ENCODE data around the gene ZNF521. TPM values are rescaled to one million over a fixed set of nuclear protein-coding genes. Genes with fewer than 3 reads are reported as not detected.

The ZNF521 gene
- total and polyA plus RNA-seq, 2 experiments from 2014 or later: 3.1 to 9.2 TPM

GRCh38 chr18:25295624-25296138 is 56.3 kb downstream of the ZNF521 start:
- Mint-ChIP-seq H3K27me3 (ENCODE audit: insufficient read depth, low read depth, poor library complexity) (no peaks in the 10 kb centered on the region), H3K4me1 (no peaks in the 10 kb centered on the region; the same call in 2 of the 3 replicates), H3K36me3 (ENCODE audit: low read depth) (no peaks in the 10 kb centered on the region), H3K9me3 (no peaks in the 10 kb centered on the region), H3K4me3 (no peak overlapping the region), H3K27ac (no peak overlapping the region)
- no peaks in the 10 kb centered on the region for H3K4me1 ChIP-seq (ENCODE audit: insufficient read depth)
- H2AFZ ChIP-seq: no peak overlapping the region
- no peaks in the 10 kb centered on the region for H3K79me2 ChIP-seq (replicated peaks; ENCODE audit: insufficient read depth)
- H3K36me3 ChIP-seq (ENCODE audit: insufficient read depth): no peaks in the 10 kb centered on the region
- no peaks in the 10 kb centered on the region for H3K27me3 ChIP-seq (ENCODE audit: insufficient read depth)
- H3F3A ChIP-seq (replicated peaks; ENCODE audit: low read depth): no peaks in the 10 kb centered on the region
- DNase-seq (ENCODE audit: low spot score) (no peak), ATAC-seq (no peak)
- no peaks in the 10 kb centered on the region for H3K9me2 ChIP-seq (ENCODE audit: insufficient read depth)
- H4K20me1 ChIP-seq (replicated peaks; ENCODE audit: insufficient read depth): no peaks in the 10 kb centered on the region
- no peak overlapping the region for H3K27ac ChIP-seq (ENCODE audit: low read depth)
- H3K4me2 ChIP-seq: no peak overlapping the region
- no peak overlapping the region for H3K4me3 ChIP-seq
- no peak for TF ChIP-seq NANOG (IDR thresholded peaks at IDR 0.05; ENCODE audit: borderline replicate concordance)
- no peak for TF ChIP-seq STAT1 (IDR thresholded peaks at IDR 0.05; ENCODE audit: unreplicated experiment)
- TF ChIP-seq JUNB (IDR thresholded peaks at IDR 0.05; ENCODE audit: unreplicated experiment): no peak
- TF ChIP-seq ZNF331 (CRISPR knock-in tag; IDR thresholded peaks at IDR 0.05; ENCODE audit: low read depth): no peak
- no peak for TF ChIP-seq EZH2 (IDR thresholded peaks at IDR 0.05; ENCODE audit: low read depth, unreplicated experiment)
- TF ChIP-seq EZH2phosphoT487 (IDR thresholded peaks at IDR 0.05; ENCODE audit: unreplicated experiment): no peak
- TF ChIP-seq ZNF114 (CRISPR knock-in tag; IDR thresholded peaks at IDR 0.05): no peak
- TF ChIP-seq ZNF462 (CRISPR knock-in tag; IDR thresholded peaks at IDR 0.05): no peak
- no peak for TF ChIP-seq ETS1 (IDR thresholded peaks at IDR 0.05)
- no peak for TF ChIP-seq REST (IDR thresholded peaks at IDR 0.05; ENCODE audit: unreplicated experiment)

Measured in GM23338 (cell line).